Astrocyte (in vitro differentiated cells and primary cell): Measurements from ENCODE around the gene C9orf152. TPM values are rescaled to one million over a fixed set of nuclear protein-coding genes. Genes with fewer than 3 reads are reported as not detected.

Source experiments
- DNase-seq: peaks from one replicate; pipeline ENCODE4 v3.0.0-alpha.2; 2010; ENCODE audit warnings: low read depth
- FAIRE-seq: peaks from 2 replicates; lab custom pipeline; 2011; peaks lifted over from hg19 to GRCh38; lab: Jason Lieb, UNC
- H2AFZ ChIP-seq: 2 replicates; pipeline ENCODE4 v1.6.0; 2012; ENCODE audit warnings: low read depth, low read length, inconsistent platforms
- H3K27ac ChIP-seq: 2 replicates; pipeline ENCODE4 v1.5.1; 2011; ENCODE audit warnings: low read depth, low read length, inconsistent platforms
- H3K27me3 ChIP-seq: 2 replicates; pipeline ENCODE4 v1.6.0; 2011; ENCODE audit warnings: low read length, inconsistent platforms; ENCODE audit not compliant: insufficient read depth
- H3K36me3 ChIP-seq: 2 replicates; pipeline ENCODE4 v1.5.1; 2011; ENCODE audit warnings: low read length, inconsistent platforms; ENCODE audit not compliant: insufficient read depth
- H3K4me1 ChIP-seq: 2 replicates; pipeline ENCODE4 v1.5.1; 2011; ENCODE audit warnings: low read length, inconsistent platforms; ENCODE audit not compliant: insufficient read depth
- H3K4me2 ChIP-seq: 2 replicates; pipeline ENCODE4 v1.6.0; 2012; ENCODE audit warnings: low read length, inconsistent platforms
- H3K4me3 ChIP-seq: 2 replicates; pipeline ENCODE4 v1.5.1; 2011; ENCODE audit warnings: low read depth, mild to moderate bottlenecking, low read length, inconsistent platforms; ENCODE audit not compliant: insufficient read depth
- H3K79me2 ChIP-seq: 2 replicates; pipeline ENCODE4 v1.6.0; 2012; ENCODE audit warnings: mild to moderate bottlenecking, low read length, inconsistent platforms; ENCODE audit not compliant: insufficient read depth
- H3K9ac ChIP-seq: 2 replicates; pipeline ENCODE4 v1.6.0; 2012; ENCODE audit warnings: mild to moderate bottlenecking, low read length, inconsistent platforms
- H3K9me3 ChIP-seq: 2 replicates; pipeline ENCODE4 v1.5.1; 2012; ENCODE audit warnings: low read depth, mild to moderate bottlenecking, low read length, inconsistent platforms; ENCODE audit not compliant: insufficient read depth
- H4K20me1 ChIP-seq: 2 replicates; pipeline ENCODE4 v1.6.0; 2012; ENCODE audit warnings: low read length, inconsistent platforms; ENCODE audit not compliant: insufficient read depth
- H3K27ac Mint-ChIP-seq: one replicate; pipeline ENCODE4 v1.8.0; 2021; ENCODE audit warnings: mild to moderate bottlenecking, mixed read lengths; ENCODE audit not compliant: unreplicated experiment
- H3K27me3 Mint-ChIP-seq: one replicate; pipeline ENCODE4 v1.8.0; 2021; ENCODE audit warnings: low read depth, mixed read lengths; ENCODE audit not compliant: unreplicated experiment
- H3K36me3 Mint-ChIP-seq: one replicate; pipeline ENCODE4 v1.8.0; 2021; ENCODE audit warnings: low read depth, mixed read lengths; ENCODE audit not compliant: unreplicated experiment
- H3K4me1 Mint-ChIP-seq: one replicate; pipeline ENCODE4 v1.8.0; 2021; ENCODE audit warnings: low read depth, mixed read lengths; ENCODE audit not compliant: unreplicated experiment
- H3K4me3 Mint-ChIP-seq: one replicate; pipeline ENCODE4 v1.8.0; 2021; ENCODE audit warnings: mild to moderate bottlenecking, moderate library complexity, mixed read lengths; ENCODE audit not compliant: unreplicated experiment
- H3K9me3 Mint-ChIP-seq: one replicate; pipeline ENCODE4 v1.8.0; 2021; ENCODE audit warnings: mild to moderate bottlenecking, mixed read lengths; ENCODE audit not compliant: unreplicated experiment
- EZH2 ChIP-seq: IDR thresholded peaks from 2 replicates; pipeline ENCODE4 v1.6.1; 2012; ENCODE audit warnings: mild to moderate bottlenecking, low read length, inconsistent platforms; ENCODE audit not compliant: insufficient read depth
- total RNA-seq: library from RNA; stranded (reverse); gene quantifications from 2 replicates; pipeline ENCODE4 v1.2.1, GENCODE V29; 2021
- TF ChIP-seq, protein P1 (sequence below): IDR thresholded peaks from 2 replicates; pipeline ENCODE4 v1.5.1; 2011; ENCODE audit warnings: low read depth, mild to moderate bottlenecking, inconsistent platforms, low read length, moderate library complexity; ENCODE audit not compliant: insufficient read depth

C9orf152 gene
- total RNA-seq, 1 donor from 2014 or later, result 0.07 TPM

GRCh38 chr9:110156902-110157301, 51.1 kb downstream of the C9orf152 start:
- peaks cover 21% of the 10 kb centered on the region for H3K36me3 Mint-ChIP-seq
- Histone ChIP-seq H4K20me1 (peaks cover 98% of the 10 kb centered on the region), H2AFZ (no peak overlapping the region), H3K79me2 (peaks cover 100% of the 10 kb centered on the region), H3K27me3 (no peaks in the 10 kb centered on the region), H3K4me2 (no peak overlapping the region), H3K9ac (no peak overlapping the region), H3K9me3 (no peaks in the 10 kb centered on the region), H3K27ac (no peak overlapping the region), H3K4me1 (peaks cover 21% of the 10 kb centered on the region), H3K36me3 (peaks cover 9% of the 10 kb centered on the region), H3K4me3 (no peak overlapping the region)
- no peak overlapping the region for H3K4me3 Mint-ChIP-seq
- TF ChIP-seq, protein P1, sequence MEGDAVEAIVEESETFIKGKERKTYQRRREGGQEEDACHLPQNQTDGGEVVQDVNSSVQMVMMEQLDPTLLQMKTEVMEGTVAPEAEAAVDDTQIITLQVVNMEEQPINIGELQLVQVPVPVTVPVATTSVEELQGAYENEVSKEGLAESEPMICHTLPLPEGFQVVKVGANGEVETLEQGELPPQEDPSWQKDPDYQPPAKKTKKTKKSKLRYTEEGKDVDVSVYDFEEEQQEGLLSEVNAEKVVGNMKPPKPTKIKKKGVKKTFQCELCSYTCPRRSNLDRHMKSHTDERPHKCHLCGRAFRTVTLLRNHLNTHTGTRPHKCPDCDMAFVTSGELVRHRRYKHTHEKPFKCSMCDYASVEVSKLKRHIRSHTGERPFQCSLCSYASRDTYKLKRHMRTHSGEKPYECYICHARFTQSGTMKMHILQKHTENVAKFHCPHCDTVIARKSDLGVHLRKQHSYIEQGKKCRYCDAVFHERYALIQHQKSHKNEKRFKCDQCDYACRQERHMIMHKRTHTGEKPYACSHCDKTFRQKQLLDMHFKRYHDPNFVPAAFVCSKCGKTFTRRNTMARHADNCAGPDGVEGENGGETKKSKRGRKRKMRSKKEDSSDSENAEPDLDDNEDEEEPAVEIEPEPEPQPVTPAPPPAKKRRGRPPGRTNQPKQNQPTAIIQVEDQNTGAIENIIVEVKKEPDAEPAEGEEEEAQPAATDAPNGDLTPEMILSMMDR, result no peak
- TF ChIP-seq EZH2, result no peak
- peak; percentile 60 for FAIRE-seq
- H3K4me1 Mint-ChIP-seq, result peaks cover 51% of the 10 kb centered on the region
- peak; percentile 62 for DNase-seq
- H3K27me3 Mint-ChIP-seq, result no peaks in the 10 kb centered on the region
- no peak overlapping the region for H3K27ac Mint-ChIP-seq
- H3K9me3 Mint-ChIP-seq, result no peaks in the 10 kb centered on the region

DNA sequence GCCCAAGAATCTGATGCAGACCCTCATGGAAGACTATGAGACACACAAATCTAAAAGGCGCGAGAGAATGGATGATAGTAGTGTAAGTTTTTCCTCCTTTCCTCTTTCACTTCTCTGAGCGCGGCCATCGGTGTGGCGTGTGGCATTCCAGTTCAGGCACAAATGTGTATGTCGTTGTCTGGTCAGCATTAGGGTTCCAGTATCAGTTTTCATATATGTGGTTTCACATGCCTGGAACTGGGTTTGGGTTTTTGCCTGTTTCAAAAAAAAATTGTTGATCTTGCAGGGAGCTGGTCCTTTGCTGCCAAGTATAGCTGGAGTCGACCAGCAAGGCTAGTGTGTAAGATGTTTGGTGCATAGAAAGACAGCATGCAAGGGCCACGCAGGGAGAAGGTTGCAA, 51.5 kb downstream of the C9orf152 start:
- Mint-ChIP-seq H3K27ac (no peak overlapping the region), H3K27me3 (no peaks in the 10 kb centered on the region), H3K36me3 (peaks cover 21% of the 10 kb centered on the region), H3K9me3 (no peaks in the 10 kb centered on the region), H3K4me3 (no peak overlapping the region), H3K4me1 (peaks cover 51% of the 10 kb centered on the region)
- DNase-seq (no peak), FAIRE-seq (no peak)
- Histone ChIP-seq H2AFZ (no peak overlapping the region), H3K27me3 (no peaks in the 10 kb centered on the region), H3K9ac (no peak overlapping the region), H4K20me1 (peaks cover 98% of the 10 kb centered on the region), H3K4me2 (no peak overlapping the region), H3K4me1 (peaks cover 21% of the 10 kb centered on the region), H3K4me3 (no peak overlapping the region), H3K79me2 (peaks cover 100% of the 10 kb centered on the region), H3K36me3 (peaks cover 9% of the 10 kb centered on the region), H3K9me3 (no peaks in the 10 kb centered on the region), H3K27ac (no peak overlapping the region)
- no peak for TF ChIP-seq EZH2
- TF ChIP-seq, protein P1, result no peak

- no peak overlapping the region for H3K27ac Mint-ChIP-seq
- no peak overlapping the region for H3K4me3 ChIP-seq
- no peaks in the 10 kb centered on the region for H3K9me3 Mint-ChIP-seq
- FAIRE-seq (no peak), DNase-seq (no peak)
- H3K79me2 ChIP-seq, result peaks cover 100% of the 10 kb centered on the region
- peaks cover 98% of the 10 kb centered on the region for H4K20me1 ChIP-seq
- H3K4me2 ChIP-seq, result no peak overlapping the region
- H3K9me3 ChIP-seq, result no peaks in the 10 kb centered on the region
- peaks cover 46% of the 10 kb centered on the region for H3K4me1 Mint-ChIP-seq
- H2AFZ ChIP-seq, result no peak overlapping the region
- no peak for TF ChIP-seq EZH2
- TF ChIP-seq, protein P1, result no peak
- no peak overlapping the region for H3K27ac ChIP-seq
- no peaks in the 10 kb centered on the region for H3K27me3 Mint-ChIP-seq
- H3K4me1 ChIP-seq, result peaks cover 21% of the 10 kb centered on the region
- H3K9ac ChIP-seq, result no peak overlapping the region
- H3K4me3 Mint-ChIP-seq, result no peak overlapping the region
- H3K36me3 ChIP-seq, result peaks cover 9% of the 10 kb centered on the region
- H3K27me3 ChIP-seq, result no peaks in the 10 kb centered on the region
- peaks cover 18% of the 10 kb centered on the region for H3K36me3 Mint-ChIP-seq
Observed at GRCh38 chr9:110155751-110156150, 52.2 kb downstream of the C9orf152 start.
